Skeletal muscle satellite cell (primary cell): ENCODE data around the gene OLA1.

ENCODE experiments used
- H3K27me3 ChIP-seq: 2 replicates; pipeline ENCODE4 v1.7.0; 2013; ENCODE audit warnings: low read length; ENCODE audit not compliant: control insufficient read depth, insufficient read depth
- H3K36me3 ChIP-seq: 2 replicates; pipeline ENCODE4 v1.7.0; 2013; ENCODE audit warnings: mild to moderate bottlenecking, control low read depth, low read length; ENCODE audit not compliant: insufficient read depth
- H3K4me1 ChIP-seq: 2 replicates; pipeline ENCODE4 v1.7.0; 2013; ENCODE audit warnings: low read length; ENCODE audit not compliant: control insufficient read depth, insufficient read depth
- H3K4me2 ChIP-seq: 2 replicates; pipeline ENCODE4 v1.7.0; 2013; ENCODE audit warnings: mild to moderate bottlenecking, low read length
- H3K4me3 ChIP-seq: 2 replicates; pipeline ENCODE4 v1.7.0; 2013; ENCODE audit warnings: low read length
- H3K9ac ChIP-seq: 2 replicates; pipeline ENCODE4 v1.7.0; 2013; ENCODE audit warnings: mild to moderate bottlenecking, low read depth, low read length, moderate library complexity
- H3K9me3 ChIP-seq: replicated peaks from 2 replicates; pipeline ENCODE4 v1.7.0; 2013; ENCODE audit warnings: mild to moderate bottlenecking, control low read depth, low read length

Gene OLA1

GRCh38 chr2:174062934-174063333, 185.4 kb downstream of the OLA1 start:
- H3K36me3 ChIP-seq, result no peaks in the 10 kb centered on the region
- no peak overlapping the region for H3K9ac ChIP-seq
- H3K9me3 ChIP-seq, result no peaks in the 10 kb centered on the region
- no peaks in the 10 kb centered on the region for H3K27me3 ChIP-seq
- peaks cover 13% of the 10 kb centered on the region for H3K4me1 ChIP-seq
- no peak overlapping the region for H3K4me2 ChIP-seq
- H3K4me3 ChIP-seq, result no peak overlapping the region

- no peak overlapping the region for H3K9ac ChIP-seq
- H3K4me1 ChIP-seq, result peaks cover 13% of the 10 kb centered on the region
- H3K4me2 ChIP-seq, result no peak overlapping the region
- H3K36me3 ChIP-seq, result no peaks in the 10 kb centered on the region
- H3K4me3 ChIP-seq, result no peak overlapping the region
- no peaks in the 10 kb centered on the region for H3K9me3 ChIP-seq
- H3K27me3 ChIP-seq, result no peaks in the 10 kb centered on the region
These were observed 188.5 kb downstream of the OLA1 start for GRCh38 chr2:174059884-174060244.

DNA sequence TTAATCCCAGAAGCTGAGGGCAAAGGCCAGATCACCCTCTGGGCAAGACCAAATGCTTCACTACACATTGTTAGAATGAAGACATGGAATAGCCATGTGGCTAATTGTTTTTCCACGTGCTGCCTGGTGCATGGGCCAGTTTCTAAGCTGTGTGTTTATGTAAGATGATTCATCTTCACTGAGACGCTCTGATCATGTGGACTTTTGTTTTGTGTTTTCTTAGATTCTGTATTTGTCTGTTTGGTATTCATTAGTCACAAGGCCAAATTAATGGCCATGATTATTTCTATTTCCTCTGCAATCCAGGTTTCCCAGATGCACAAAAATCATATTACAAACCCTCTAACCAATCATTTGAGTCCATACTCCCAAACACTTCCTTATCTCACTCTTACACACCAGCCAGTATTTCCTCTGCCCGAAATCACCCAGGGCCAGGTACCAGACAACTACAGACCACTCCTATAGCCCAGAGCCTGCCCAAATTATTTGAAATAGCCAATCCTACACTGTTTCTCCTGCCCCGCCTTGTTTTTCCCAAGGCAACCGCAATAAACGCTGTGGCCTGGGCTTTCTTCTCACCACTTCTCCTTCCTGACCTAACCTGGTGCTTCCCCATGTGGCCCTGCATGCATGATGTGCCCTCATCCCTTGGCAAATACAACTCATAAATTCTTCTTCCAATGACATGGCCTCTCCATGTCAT, 189.0 kb downstream of the OLA1 start:
- Histone ChIP-seq H3K4me3 (no peak overlapping the region), H3K9ac (no peak overlapping the region), H3K9me3 (no peaks in the 10 kb centered on the region), H3K36me3 (no peaks in the 10 kb centered on the region), H3K4me2 (no peak overlapping the region), H3K27me3 (no peaks in the 10 kb centered on the region), H3K4me1 (peaks cover 13% of the 10 kb centered on the region)

DNA sequence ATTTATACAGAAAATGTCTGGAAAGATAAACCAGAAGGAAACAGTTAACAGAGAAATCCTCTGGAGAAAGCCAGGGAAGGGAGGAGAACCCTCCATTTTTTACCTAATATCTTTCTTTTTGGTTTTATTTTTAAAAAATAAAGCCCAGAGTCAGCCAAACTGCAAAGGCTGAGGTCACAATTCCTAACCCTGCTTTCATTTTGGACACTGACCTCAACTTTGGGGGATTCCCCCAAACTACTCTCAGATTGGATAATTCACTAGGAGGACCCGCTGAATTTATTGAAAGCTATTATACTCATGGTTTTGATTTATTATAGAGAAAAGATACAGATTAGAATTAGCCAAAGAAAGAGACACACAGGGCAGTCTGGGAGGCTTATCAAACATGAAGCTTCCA, 189.9 kb downstream of the OLA1 start:
- H3K9ac ChIP-seq, result no peak overlapping the region
- H3K4me1 ChIP-seq, result peaks cover 13% of the 10 kb centered on the region
- no peak overlapping the region for H3K4me2 ChIP-seq
- no peaks in the 10 kb centered on the region for H3K27me3 ChIP-seq
- H3K36me3 ChIP-seq, result no peaks in the 10 kb centered on the region
- H3K9me3 ChIP-seq, result no peaks in the 10 kb centered on the region
- H3K4me3 ChIP-seq, result no peak overlapping the region

DNA sequence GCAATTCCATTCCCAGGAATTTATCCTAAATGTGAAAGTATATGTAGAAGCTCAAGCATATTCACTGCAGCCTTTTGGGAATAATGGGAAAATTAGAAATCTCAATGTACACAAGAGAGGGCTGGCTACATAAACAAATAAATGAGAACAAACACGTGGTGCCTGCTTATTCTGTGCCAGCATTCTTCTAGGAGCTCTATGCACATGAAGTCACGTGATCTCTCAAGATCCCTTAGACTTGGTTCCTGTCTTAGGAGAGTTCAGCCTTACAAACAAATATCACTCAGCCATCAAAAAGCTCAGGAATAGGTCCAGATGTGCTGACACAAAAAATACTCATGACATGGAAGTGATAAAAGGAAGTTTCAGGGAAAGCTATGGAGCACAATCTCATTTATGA, 190.3 kb downstream of the OLA1 start:
- Histone ChIP-seq H3K4me1 (peaks cover 13% of the 10 kb centered on the region), H3K36me3 (no peaks in the 10 kb centered on the region), H3K27me3 (no peaks in the 10 kb centered on the region), H3K9me3 (no peaks in the 10 kb centered on the region), H3K9ac (no peak overlapping the region), H3K4me3 (no peak overlapping the region), H3K4me2 (no peak overlapping the region)

GRCh38 chr2:174054926-174055325, 193.4 kb downstream of the OLA1 start:
- Histone ChIP-seq H3K9ac (no peak overlapping the region), H3K4me2 (no peak overlapping the region), H3K4me1 (peaks cover 28% of the 10 kb centered on the region), H3K4me3 (no peak overlapping the region), H3K27me3 (no peaks in the 10 kb centered on the region), H3K9me3 (no peaks in the 10 kb centered on the region), H3K36me3 (no peaks in the 10 kb centered on the region)

DNA sequence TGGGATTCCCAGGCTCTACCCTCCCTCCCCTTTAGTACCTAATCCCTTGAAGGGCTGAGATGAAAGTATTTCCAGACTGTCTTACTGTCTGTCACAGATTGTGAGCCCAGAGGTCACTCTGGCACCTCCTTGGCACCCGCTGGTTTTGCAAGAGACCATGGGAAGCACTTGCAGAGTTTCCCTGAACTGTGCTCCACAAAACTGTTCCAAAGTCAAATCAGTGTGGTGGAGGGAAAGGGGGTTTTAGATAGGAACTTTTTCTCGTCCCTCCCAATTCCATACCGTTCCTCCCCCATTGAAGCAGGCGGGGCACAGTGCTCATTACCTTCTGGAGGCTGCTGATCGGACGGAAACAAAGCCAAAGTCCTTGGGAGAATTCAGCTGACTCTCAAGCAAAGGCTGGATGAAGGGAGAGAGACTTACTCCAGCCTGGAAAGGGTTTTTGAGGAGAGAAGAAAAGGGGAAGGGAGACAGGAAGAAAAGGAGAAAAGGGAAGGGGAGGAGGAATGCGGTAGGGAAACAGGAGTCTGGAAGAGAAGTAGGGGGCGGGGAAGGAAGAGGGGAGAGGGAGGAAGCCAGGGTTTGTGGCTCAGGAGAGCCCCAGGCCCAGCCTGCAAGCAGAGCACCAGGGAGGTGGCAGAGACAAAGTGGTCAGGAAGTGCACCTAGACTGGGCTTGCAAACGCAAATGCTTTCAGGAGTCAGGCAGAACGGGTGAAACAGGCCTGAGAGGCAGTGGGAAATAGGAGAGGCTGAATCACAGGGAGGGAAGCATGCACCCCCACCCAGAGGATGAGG, 194.8 kb downstream of the OLA1 start:
- no peaks in the 10 kb centered on the region for H3K36me3 ChIP-seq
- peaks cover 16% of the 10 kb centered on the region for H3K4me1 ChIP-seq
- no peak overlapping the region for H3K4me2 ChIP-seq
- no peaks in the 10 kb centered on the region for H3K27me3 ChIP-seq
- no peak overlapping the region for H3K9ac ChIP-seq
- no peaks in the 10 kb centered on the region for H3K9me3 ChIP-seq
- H3K4me3 ChIP-seq, result no peak overlapping the region

DNA sequence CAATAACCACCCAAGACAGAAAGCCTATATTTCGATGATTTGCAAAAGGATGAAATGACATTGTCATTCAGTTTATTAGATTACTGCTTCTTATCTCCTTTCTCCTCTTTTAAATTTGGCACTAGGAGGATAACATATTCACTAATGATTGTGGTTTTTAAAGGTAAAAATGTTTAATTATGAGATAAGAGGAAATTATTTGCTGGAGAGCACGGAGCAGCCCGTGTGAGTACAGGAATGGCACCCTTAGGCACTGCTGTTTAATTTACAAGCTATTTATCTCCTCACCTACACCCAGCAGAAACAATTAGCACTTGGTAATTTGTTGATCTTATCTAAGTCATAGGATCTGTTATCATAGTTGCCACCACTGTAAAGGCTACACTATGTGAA, 195.8 kb downstream of the OLA1 start:
- Histone ChIP-seq H3K36me3 (no peaks in the 10 kb centered on the region), H3K9ac (no peak overlapping the region), H3K4me1 (peaks cover 16% of the 10 kb centered on the region), H3K9me3 (no peaks in the 10 kb centered on the region), H3K4me2 (peak overlapping the region; percentile 66), H3K27me3 (no peaks in the 10 kb centered on the region), H3K4me3 (no peak overlapping the region)

DNA sequence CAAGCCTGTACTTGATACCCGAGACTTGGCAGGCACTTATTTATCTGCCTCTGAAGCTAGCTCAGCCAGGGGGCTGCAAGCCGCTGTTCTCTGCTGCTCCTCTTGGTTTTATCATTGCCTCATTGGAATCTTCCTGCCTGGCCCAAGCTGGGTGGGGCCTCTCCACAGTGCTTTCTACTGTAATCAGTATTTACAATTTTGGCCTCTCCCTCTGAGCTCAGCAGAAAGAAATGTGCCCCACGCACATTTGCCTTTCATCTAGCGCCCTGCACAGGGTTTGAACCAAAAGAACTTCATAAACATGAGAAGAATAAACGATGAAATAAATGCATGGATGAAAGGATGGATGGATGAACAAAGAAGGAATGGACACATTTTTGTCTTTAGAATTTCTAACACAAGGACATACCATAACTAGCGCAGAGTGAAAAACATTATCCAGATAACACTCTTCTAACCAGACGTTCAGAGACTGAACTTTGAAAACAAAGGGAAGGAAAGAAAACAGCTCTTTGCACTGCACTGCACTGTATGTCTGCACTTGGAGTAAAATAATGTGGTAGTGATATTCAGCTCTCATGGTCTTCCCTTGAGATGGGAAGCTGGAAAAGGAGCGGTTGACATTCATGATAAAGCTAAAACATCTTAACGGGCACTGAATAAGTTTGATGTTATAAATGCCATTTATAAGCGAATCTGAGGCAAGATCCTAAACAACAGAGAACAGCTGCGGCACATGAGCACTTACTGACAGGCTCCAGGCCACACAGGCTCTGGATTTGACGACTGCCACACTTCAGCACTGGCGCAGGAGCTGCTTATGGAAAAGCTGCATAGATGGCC, 196.4 kb downstream of the OLA1 start:
- Histone ChIP-seq H3K9me3 (no peaks in the 10 kb centered on the region), H3K4me1 (peaks cover 16% of the 10 kb centered on the region), H3K4me2 (peak overlapping the region; percentile 66), H3K9ac (no peak overlapping the region), H3K27me3 (no peaks in the 10 kb centered on the region), H3K4me3 (peak overlapping the region; percentile 38), H3K36me3 (no peaks in the 10 kb centered on the region)

GRCh38 chr2:174051068-174051467, 197.3 kb downstream of the OLA1 start:
- no peaks in the 10 kb centered on the region for H3K36me3 ChIP-seq
- no peak overlapping the region for H3K4me3 ChIP-seq
- no peak overlapping the region for H3K9ac ChIP-seq
- H3K9me3 ChIP-seq, result no peaks in the 10 kb centered on the region
- H3K27me3 ChIP-seq, result no peaks in the 10 kb centered on the region
- peaks cover 16% of the 10 kb centered on the region for H3K4me1 ChIP-seq
- peak overlapping the region; percentile 66 for H3K4me2 ChIP-seq

DNA sequence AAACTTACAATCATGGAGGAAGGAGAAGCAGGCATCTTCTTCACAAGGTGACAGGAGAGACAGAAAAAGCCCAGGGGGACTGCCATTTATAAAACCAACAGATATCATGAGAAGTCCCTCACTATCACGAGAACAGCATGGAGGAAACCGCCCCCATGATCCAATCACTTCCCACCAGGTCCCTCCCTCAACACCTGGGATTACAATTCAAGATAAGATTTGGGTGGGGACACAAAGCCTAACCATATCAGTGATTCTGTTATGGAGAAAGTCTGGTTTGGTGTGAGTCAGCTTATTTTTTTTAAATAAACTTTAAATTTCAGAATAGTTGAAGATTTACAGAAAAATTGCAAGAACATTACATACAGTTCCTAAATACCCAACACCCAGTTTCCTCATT, 198.4 kb downstream of the OLA1 start:
- H3K4me3 ChIP-seq, result no peak overlapping the region
- peaks cover 16% of the 10 kb centered on the region for H3K4me1 ChIP-seq
- no peaks in the 10 kb centered on the region for H3K27me3 ChIP-seq
- H3K9me3 ChIP-seq, result no peaks in the 10 kb centered on the region
- H3K4me2 ChIP-seq, result no peak overlapping the region
- no peak overlapping the region for H3K9ac ChIP-seq
- H3K36me3 ChIP-seq, result no peaks in the 10 kb centered on the region
